NCI-H2171 treated with DMSO at 0.1 percent for 48 hours (cell line): ENCODE data around the gene INPP4B.
A peak's percentile ranks its signal among the peaks of the same experiment; 100 is the strongest.
"Not testable (repeated sequence)": the region's sequence is repeated elsewhere in the genome, so short reads cannot be mapped to it uniquely, and the experiment has no call there.

Experiments
- DNase-seq: peaks from one replicate; lab custom pipeline; 2025; lab: John Stamatoyannopoulos, UW

INPP4B gene

DNA sequence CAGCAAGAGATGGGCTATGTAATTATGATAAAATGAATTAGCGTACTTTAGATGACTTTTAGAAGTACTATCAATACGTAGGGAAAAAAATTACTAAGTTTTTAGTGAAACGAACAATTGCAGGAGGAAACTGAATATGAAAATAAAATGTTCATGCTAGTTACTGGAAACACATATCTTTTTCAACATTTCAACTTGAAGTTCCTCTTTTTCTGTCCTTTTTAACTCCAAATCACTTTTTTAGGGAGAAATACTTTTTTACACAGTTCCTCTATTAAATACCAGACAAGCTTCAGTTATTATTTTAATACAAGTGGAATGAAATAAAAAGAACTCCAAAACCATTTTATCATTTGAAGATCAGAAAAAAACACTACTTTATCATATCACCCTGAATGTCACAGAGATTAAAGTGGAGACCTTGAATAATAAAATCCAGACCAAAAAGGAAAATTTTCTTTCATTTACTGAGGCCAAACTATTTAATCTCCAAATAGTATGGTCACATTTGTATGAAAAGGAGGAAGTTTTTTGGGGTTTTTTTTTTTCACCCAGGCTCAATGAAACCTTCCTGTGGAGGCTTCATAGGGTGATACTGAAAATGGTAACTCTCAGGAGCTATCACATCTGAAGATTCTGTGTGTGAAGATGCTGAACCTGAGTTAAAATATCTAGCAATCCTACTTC lies 306.2 kb downstream of the INPP4B start:
- no peak for DNase-seq

- no peak for DNase-seq
Measured at GRCh38 chr4:142535009-142535408, 311.1 kb downstream of the INPP4B start.

DNA sequence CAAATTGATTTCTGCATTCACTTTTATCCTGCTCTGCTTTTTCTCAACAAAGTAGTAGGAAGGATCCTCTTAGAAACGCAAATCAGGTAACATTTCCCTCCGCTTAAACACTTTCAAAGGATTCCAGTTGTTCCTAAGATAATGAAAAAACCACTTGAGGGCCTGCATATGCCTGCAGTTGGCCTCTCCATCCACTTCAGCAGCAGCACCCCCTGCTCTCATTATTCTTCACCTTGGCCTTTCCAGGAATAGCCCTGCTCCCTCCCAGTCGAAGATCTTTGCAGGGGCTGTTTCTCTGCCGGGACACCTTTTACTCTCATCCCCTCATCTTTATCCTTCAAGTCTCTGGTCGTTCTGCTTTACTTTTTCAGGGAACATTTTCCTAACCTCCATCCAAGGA lies 314.0 kb downstream of the INPP4B start:
- DNase-seq, result no peak

DNA sequence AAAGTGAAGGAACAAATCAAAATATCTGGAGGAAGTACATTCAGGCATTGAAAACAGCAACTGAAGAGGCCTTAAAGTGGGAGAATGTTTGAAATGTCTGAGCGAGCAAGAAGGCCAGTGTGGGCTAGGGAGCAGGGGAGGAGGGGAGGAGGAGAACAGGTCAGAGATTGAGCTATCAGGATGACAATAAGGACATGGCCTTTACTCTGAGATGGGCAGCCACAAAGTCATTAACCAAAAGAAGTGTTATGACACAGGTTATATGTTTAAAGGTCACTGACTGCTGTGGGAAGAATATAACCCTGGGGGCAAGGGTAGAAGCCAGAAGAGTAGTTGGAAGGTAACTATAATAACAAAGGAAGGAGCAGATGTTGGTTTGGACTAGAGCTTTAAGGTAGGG lies 315.4 kb downstream of the INPP4B start:
- DNase-seq, result no peak

DNA sequence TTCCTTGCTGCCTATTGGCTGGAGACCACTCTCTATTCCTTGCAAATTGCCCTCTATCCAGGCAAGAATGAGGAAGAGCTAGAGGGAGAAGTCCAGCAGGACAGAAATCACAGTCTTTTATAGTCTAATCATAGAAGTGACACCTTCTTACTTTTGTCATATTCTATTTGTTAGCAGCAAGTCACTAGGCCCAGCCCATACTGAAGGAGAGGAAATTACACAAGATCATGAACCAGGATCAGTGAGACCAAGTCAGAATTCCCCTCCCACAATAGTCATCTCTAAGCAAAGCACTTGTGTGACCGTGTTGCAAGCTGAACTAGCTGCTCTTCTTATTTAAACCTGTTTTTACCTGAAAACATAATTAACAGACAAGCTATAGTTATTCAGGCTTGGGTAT lies 317.7 kb downstream of the INPP4B start:
- no peak for DNase-seq

DNA sequence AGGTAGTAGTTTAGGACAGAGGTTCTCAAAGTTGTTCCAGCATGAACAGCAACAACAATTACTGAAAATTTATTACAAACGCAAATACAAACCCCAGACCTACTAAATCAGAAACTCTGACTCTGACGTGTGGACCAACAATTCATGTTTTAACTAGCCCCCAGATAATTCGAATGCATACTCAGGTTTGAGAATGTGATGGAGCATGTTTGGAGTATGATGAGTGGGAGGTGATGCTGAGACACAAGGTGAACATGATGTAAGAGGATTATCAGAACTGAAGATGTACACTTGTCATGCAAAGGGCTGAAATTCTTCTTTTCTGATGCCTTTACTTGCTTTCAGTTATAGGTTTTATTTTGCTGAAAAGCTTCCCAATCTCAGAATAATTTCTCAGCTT lies 323.0 kb downstream of the INPP4B start:
- DNase-seq, result no peak

GRCh38 chr4:142519342-142519741 lies 326.8 kb downstream of the INPP4B start:
- no peak for DNase-seq

- DNase-seq, result no peak
Measured at GRCh38 chr4:142516686-142517526, 329.2 kb downstream of the INPP4B start.

- no peak for DNase-seq
Measured at GRCh38 chr4:142512161-142512560, 333.9 kb downstream of the INPP4B start.

DNA sequence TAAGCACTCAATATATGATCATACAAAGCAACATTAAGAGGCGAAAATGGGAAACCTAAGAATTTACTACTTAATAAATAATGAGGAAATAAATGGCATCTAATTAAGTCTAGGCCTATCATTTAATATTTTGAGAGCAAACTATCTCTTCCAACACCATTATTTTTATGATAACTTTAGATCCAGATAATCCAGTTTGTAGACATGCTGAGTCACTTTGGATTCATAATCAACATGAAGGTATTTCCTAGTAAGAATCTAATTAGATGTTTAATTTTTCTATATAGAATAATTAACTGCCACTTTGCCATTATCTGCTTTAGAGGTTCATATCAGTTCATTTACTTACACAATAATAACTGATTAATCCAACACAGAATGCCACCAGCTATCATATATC lies 336.2 kb downstream of the INPP4B start:
- DNase-seq, result no peak

DNA sequence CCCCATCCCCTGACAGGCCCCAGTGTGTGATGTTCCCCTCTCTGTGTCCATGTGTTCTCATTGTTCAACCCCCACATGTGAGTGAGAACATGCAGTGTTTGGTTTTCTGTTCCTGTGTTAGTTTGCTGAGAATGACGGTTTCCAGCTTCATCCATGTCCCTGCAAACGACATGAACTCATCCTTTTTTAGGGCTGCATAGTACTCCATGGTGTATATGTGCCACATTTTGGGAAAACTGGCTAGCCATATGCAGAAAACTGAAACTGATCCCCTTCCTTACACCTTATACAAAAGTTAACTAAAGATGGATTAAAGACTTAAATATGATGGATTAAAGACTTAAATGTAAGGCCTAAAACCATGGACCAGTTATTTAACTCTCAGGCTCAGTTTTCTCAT lies 336.7 kb downstream of the INPP4B start:
- not testable (repeated sequence) for DNase-seq

- DNase-seq, result no peak
Measured at GRCh38 chr4:142500966-142501365, 345.1 kb downstream of the INPP4B start.

GRCh38 chr4:142497606-142498005 lies 348.5 kb downstream of the INPP4B start:
- DNase-seq, result no peak

GRCh38 chr4:142493255-142494110 lies 352.6 kb downstream of the INPP4B start:
- no peak for DNase-seq

DNA sequence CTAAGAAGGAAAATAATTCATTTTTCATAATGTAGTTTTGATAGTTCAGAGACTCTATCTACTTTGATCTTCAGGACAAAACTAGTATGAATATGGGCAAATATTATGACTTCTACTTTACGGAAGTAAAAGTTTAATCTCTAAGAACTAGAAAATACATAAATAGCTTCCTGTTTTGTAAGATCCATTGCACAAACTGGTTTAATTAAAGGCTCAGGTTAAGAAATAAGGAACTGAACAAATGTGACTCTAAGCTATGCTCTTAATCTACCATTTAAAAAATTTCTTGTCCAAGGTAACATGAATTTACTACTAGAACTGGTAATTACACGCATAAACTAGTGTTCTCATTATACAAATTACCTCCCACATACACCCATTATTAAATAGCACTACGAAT lies 360.6 kb downstream of the INPP4B start:
- DNase-seq, result no peak

GRCh38 chr4:142480244-142480643 lies 365.9 kb downstream of the INPP4B start:
- no peak for DNase-seq

- no peak for DNase-seq
Measured at GRCh38 chr4:142475663-142476062, 370.4 kb downstream of the INPP4B start.

GRCh38 chr4:142474398-142475087 lies 371.6 kb downstream of the INPP4B start:
- DNase-seq, result peak; percentile 35

GRCh38 chr4:142473960-142474338 lies 372.2 kb downstream of the INPP4B start:
- no peak for DNase-seq

GRCh38 chr4:142473218-142473959 lies 372.7 kb downstream of the INPP4B start:
- DNase-seq, result no peak

GRCh38 chr4:142467088-142467487 lies 379.0 kb downstream of the INPP4B start:
- no peak for DNase-seq
